ENCODE results near the gene MTMR12. TPM values are rescaled to one million over a fixed set of nuclear protein-coding genes. Genes with fewer than 3 reads are reported as not detected.

MTMR12 gene
- total and polyA plus RNA-seq, 2 of the 8 experiments (the other 6 are each of a cell fraction or from before 2014, with no cell fraction given), result 19.1 to 59.3 TPM

DNA sequence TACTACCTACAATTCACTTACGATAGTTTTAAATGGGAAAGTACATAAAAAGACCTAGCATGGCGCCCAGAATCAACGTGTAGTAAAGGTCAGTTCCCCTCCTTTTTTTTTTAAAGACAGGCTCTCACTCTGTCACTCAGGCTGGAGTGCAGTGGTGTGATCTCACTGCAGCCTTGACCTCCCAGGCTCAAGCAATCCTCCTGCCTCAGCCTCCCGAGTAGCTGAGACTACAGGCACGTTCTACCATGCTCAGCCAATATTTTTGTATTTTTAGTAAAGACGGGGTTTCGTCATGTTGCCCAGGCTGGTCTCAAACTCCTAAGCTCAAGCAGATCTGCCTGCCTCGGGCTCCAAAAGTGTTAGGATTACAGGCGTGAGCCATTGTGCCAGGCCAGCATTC is 40.7 kb upstream of the MTMR12 start:
- no peak overlapping the region for H3K56ac ChIP-seq (replicated peaks; ENCODE audit: insufficient read length, low read depth, low read length)
- no peaks in the 10 kb centered on the region for H3K79me2 ChIP-seq (ENCODE audit: control insufficient read depth in 1 of 2, insufficient read depth in 2 of 2, low read length in 2 of 2)
- no peak overlapping the region for H2BK20ac ChIP-seq (ENCODE audit: low read length)
- H4K20me1 ChIP-seq (replicated peaks in 1 of 2; ENCODE audit: control insufficient read depth in 1 of 2, insufficient read depth in 2 of 2, low read length in 2 of 2), result no peaks in the 10 kb centered on the region
- no peak for FAIRE-seq
- CTCF ChIA-PET (ENCODE audit: partially characterized antibody), result no interaction called here
- H2BK5ac ChIP-seq (ENCODE audit: low read depth, low read length), result no peak overlapping the region
- H3K23me2 ChIP-seq (ENCODE audit: low read depth, low read length), result no peaks in the 10 kb centered on the region
- H3K4me2 ChIP-seq (ENCODE audit: insufficient read depth in 1 of 2, low read depth in 2 of 2, low read length in 2 of 2), result no peak overlapping the region
- POLR2A ChIA-PET (ENCODE audit: partially characterized antibody), result no interaction called here
- no peak overlapping the region for H4K91ac ChIP-seq (replicated peaks; ENCODE audit: insufficient read length, low read length)
- H2BK12ac ChIP-seq (ENCODE audit: low read depth, low read length), result no peak overlapping the region
- H2AFZ ChIP-seq (ENCODE audit: low read length), result no peak overlapping the region
- no peak overlapping the region for H3K4me3 ChIP-seq (ENCODE audit: extremely low read depth in 1 of 4, insufficient read depth in 2 of 4, low read depth in 3 of 4, low read length in 4 of 4)
- H3K9ac ChIP-seq (replicated peaks in 1 of 4; ENCODE audit: extremely low read depth in 1 of 4, low read depth in 3 of 4, low read length in 3 of 4), result no peak overlapping the region
- H3K14ac ChIP-seq (ENCODE audit: insufficient read length), result no peak overlapping the region
- no peak overlapping the region for H2BK120ac ChIP-seq (replicated peaks; ENCODE audit: low read depth, low read length)
- peaks cover 0 to 26% (median 6%) of the 10 kb centered on the region in 4 experiments; a peak in 5 of 8 replicates for H3K36me3 ChIP-seq (ENCODE audit: control insufficient read depth in 2 of 4, insufficient read depth in 4 of 4, low read length in 3 of 4)
- H2BK15ac ChIP-seq (ENCODE audit: low read length), result no peak overlapping the region
- H3K27ac ChIP-seq (ENCODE audit: low read depth, low read length), result no peak overlapping the region
- no peaks in the 10 kb centered on the region for H3K79me1 ChIP-seq (ENCODE audit: low read depth, low read length)
- no peak overlapping the region for H4K5ac ChIP-seq (ENCODE audit: insufficient read length, low read depth, low read length)
- no peaks in the 10 kb centered on the region for H3K4me1 ChIP-seq (replicated peaks in 1 of 4; ENCODE audit: control insufficient read depth in 3 of 4, insufficient read depth in 4 of 4, low read length in 3 of 4)
- H4K8ac ChIP-seq (ENCODE audit: extremely low read depth, insufficient read depth, low read length), result no peak overlapping the region
- no peak overlapping the region for H3K23ac ChIP-seq (ENCODE audit: insufficient read length)
- H3K18ac ChIP-seq (ENCODE audit: extremely low read depth, low read length), result no peak overlapping the region
- no peak overlapping the region for H3K4ac ChIP-seq (replicated peaks; ENCODE audit: insufficient read length, low read depth, low read length)
- 92% methylated on average over 9 of the region's 9 CpGs; no CpG with 5 or more reads in 1 of the 2 experiments for WGBS, 2 experiments (ENCODE audit: extremely low coverage in 1 of 2, insufficient coverage in 1 of 2, insufficient read length in 1 of 2, insufficient replicate concordance in 2 of 2, low coverage in 1 of 2, low lambda C conversion rate in 2 of 2, missing lambda C conversion rate in 1 of 2)
- H2AK5ac ChIP-seq (ENCODE audit: low read depth, low read length), result no peak overlapping the region
- no peaks in the 10 kb centered on the region for H3K27me3 ChIP-seq (replicated peaks in 1 of 4; ENCODE audit: control insufficient read depth in 3 of 4, extremely low read depth in 1 of 4, insufficient read depth in 3 of 4, low read length in 3 of 4)
- DNase-seq (ENCODE audit: low read depth in 1 of 2, low spot score in 2 of 2), result no peak
- no peaks in the 10 kb centered on the region for H3K9me3 ChIP-seq (ENCODE audit: insufficient read depth in 2 of 2, low read depth in 1 of 2, low read length in 1 of 2)
- TF ChIP-seq RBBP5 (IDR thresholded peaks at IDR 0.05; ENCODE audit: borderline replicate concordance, low read depth, low read length) (no peak), POLR2AphosphoS5 (IDR thresholded peaks at IDR 0.05; ENCODE audit: low read depth, low read length) (no peak), RFX5 (IDR thresholded peaks at IDR 0.05; ENCODE audit: borderline replicate concordance, low read depth, low read length) (no peak), CHD1 (IDR thresholded peaks at IDR 0.05; ENCODE audit: low read depth, low read length) (no peak), RXRA (IDR thresholded peaks at IDR 0.05; ENCODE audit: insufficient read depth, low read depth, low read length) (no peak), TBP (IDR thresholded peaks at IDR 0.05; ENCODE audit: low read depth, low read length) (no peak), CTBP2 (IDR thresholded peaks at IDR 0.05; ENCODE audit: borderline replicate concordance, insufficient read depth, insufficient read length, low read length) (no peak), MAX (IDR thresholded peaks at IDR 0.05) (no peak), KDM1A (IDR thresholded peaks at IDR 0.05; ENCODE audit: borderline replicate concordance, low read length) (no peak), SP1 (IDR thresholded peaks at IDR 0.05; ENCODE audit: low read depth, low read length) (no peak), EGR1 (IDR thresholded peaks at IDR 0.05; ENCODE audit: borderline replicate concordance, low read depth, low read length) (no peak), BACH1 (IDR thresholded peaks at IDR 0.05; ENCODE audit: low read length) (no peak), HDAC6 (IDR thresholded peaks at IDR 0.05; ENCODE audit: low read depth, low read length) (no peak), RAD21 (IDR thresholded peaks at IDR 0.05 in 1 of 2, conservative IDR thresholded peaks at IDR 0.05 in 1 of 2; ENCODE audit: low read depth in 2 of 2, low read length in 2 of 2) (no peak), ZNF274 (IDR thresholded peaks at IDR 0.05; ENCODE audit: borderline replicate concordance, extremely low read depth, low read length) (no peak), CEBPB (IDR thresholded peaks at IDR 0.05; ENCODE audit: low read depth, low read length) (no peak)

Measured in H1 (cell line).